ENCODE data around the gene ANKRD44. TPM values are rescaled to one million over a fixed set of nuclear protein-coding genes. Genes with fewer than 3 reads are reported as not detected.

The ANKRD44 gene
- polyA plus RNA-seq, 1 experiment: 14.7 TPM

DNA sequence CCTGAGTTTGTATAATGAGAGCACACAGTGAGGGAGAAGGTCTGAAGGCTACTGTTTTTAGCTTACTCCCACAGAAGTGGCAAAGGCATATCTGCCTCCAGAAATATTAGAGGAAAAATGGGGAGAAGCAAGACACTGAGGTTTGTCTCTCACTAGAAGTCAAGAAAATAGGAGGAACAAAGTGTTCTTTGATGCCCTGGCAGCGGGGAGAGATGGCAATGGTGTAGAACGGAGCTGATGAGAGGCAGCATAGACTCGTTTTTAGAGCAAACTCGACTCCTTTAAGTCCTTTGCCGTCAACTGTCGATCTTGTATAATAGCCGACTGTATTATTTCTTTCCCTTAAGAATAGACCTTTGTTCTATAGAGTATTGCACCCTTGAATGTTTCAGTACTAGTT, 73.8 kb downstream of the ANKRD44 start:
- Histone ChIP-seq H3K27me3 (ENCODE audit: control insufficient read depth, insufficient read depth, low read length) (no peaks in the 10 kb centered on the region), H3K4me3 (ENCODE audit: low read depth, low read length) (no peak overlapping the region), H3K27ac (ENCODE audit: low read depth, low read length) (no peak overlapping the region), H3K9me3 (ENCODE audit: control insufficient read depth, insufficient read depth, low read length) (no peaks in the 10 kb centered on the region)
- no peak for DNase-seq (ENCODE audit: low read depth, low spot score)
- TF ChIP-seq, protein P1, sequence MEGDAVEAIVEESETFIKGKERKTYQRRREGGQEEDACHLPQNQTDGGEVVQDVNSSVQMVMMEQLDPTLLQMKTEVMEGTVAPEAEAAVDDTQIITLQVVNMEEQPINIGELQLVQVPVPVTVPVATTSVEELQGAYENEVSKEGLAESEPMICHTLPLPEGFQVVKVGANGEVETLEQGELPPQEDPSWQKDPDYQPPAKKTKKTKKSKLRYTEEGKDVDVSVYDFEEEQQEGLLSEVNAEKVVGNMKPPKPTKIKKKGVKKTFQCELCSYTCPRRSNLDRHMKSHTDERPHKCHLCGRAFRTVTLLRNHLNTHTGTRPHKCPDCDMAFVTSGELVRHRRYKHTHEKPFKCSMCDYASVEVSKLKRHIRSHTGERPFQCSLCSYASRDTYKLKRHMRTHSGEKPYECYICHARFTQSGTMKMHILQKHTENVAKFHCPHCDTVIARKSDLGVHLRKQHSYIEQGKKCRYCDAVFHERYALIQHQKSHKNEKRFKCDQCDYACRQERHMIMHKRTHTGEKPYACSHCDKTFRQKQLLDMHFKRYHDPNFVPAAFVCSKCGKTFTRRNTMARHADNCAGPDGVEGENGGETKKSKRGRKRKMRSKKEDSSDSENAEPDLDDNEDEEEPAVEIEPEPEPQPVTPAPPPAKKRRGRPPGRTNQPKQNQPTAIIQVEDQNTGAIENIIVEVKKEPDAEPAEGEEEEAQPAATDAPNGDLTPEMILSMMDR (IDR thresholded peaks at IDR 0.05; ENCODE audit: low read depth, low read length): no peak
- CTCF ChIA-PET: interaction anchor here (1.9 kb wide), 1 partner anchor 123 kb away, joined by 5 read pairs; no protein-coding TSS in a partner anchor
- POLR2A ChIA-PET: no interaction called here

DNA sequence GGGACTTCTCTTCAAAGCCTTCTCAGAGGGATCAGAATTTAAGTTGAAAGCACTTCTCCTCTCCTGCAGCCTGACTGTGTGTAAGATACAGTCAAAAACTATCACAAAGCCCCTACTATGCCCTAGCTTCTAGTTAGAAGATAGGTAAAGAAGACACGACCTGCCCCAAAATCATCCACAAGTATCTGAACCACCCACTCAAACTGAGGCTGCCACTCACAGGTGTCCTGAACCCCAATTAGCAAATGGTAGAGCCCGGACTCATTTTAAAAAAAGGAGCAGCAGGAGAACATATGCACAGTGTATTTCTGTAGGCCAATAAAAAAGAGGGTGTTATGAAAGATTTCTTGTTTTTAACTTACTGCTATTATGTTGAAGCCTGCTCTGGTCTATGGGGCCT, 74.4 kb downstream of the ANKRD44 start:
- ChIA-PET POLR2A (no interaction called here), CTCF (no interaction called here)
- Histone ChIP-seq H3K27ac (ENCODE audit: low read depth, low read length) (no peak overlapping the region), H3K9me3 (ENCODE audit: control insufficient read depth, insufficient read depth, low read length) (no peaks in the 10 kb centered on the region), H3K27me3 (ENCODE audit: control insufficient read depth, insufficient read depth, low read length) (no peaks in the 10 kb centered on the region), H3K4me3 (ENCODE audit: low read depth, low read length) (no peak overlapping the region)
- DNase-seq (ENCODE audit: low read depth, low spot score): no peak
- TF ChIP-seq, protein P1 (IDR thresholded peaks at IDR 0.05; ENCODE audit: low read depth, low read length): no peak

DNA sequence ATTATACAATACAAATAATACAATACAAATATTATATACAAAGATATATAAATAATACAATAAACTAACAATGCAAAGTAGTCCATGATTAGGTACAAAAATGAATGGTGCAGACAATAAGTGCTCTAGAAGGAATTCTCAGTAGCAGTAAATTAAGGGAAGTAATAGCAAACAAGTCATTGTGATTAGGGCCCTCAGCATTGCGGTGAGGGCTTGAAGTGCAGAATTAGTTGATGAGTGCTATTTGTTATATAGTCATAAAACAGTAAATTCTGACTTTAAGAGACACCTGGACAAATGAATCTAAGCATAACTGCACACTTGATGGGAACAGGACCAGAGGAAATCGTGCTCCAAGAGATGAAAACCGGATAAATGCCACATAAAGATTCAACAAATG, 74.9 kb downstream of the ANKRD44 start:
- TF ChIP-seq, protein P1 (IDR thresholded peaks at IDR 0.05; ENCODE audit: low read depth, low read length): no peak
- Histone ChIP-seq H3K4me3 (ENCODE audit: low read depth, low read length) (no peak overlapping the region), H3K27ac (ENCODE audit: low read depth, low read length) (no peak overlapping the region), H3K27me3 (ENCODE audit: control insufficient read depth, insufficient read depth, low read length) (no peaks in the 10 kb centered on the region), H3K9me3 (ENCODE audit: control insufficient read depth, insufficient read depth, low read length) (no peaks in the 10 kb centered on the region)
- ChIA-PET POLR2A (no interaction called here), CTCF (no interaction called here)
- no peak for DNase-seq (ENCODE audit: low read depth, low spot score)

DNA sequence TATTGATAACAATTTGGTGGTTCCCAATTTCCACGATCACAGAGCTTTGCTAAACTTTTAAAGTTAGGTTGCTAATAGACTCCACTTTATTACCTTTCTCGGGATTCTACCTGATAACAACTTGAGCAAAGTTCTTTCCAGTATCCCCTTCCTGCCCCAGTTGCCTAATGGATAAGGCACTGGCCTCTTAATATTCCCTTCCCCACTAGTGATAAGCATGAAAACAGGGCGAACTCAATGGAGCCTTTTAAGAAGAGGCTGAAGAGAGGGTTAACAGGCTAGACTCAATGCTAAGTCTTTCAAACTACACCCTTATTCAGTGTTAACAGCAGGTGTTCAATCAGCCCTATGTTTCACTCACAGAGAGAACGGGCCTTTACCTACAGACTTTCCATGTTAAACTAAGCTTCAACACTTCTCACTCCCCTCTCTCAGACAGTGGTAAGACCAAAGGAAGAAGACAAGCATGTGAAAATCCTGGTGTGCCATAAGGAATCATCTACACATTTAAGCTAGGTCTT, 75.8 kb downstream of the ANKRD44 start:
- ChIA-PET CTCF (no interaction called here), POLR2A (no interaction called here)
- Histone ChIP-seq H3K4me3 (ENCODE audit: low read depth, low read length) (no peak overlapping the region), H3K27ac (ENCODE audit: low read depth, low read length) (no peak overlapping the region), H3K27me3 (ENCODE audit: control insufficient read depth, insufficient read depth, low read length) (no peaks in the 10 kb centered on the region), H3K9me3 (ENCODE audit: control insufficient read depth, insufficient read depth, low read length) (no peaks in the 10 kb centered on the region)
- TF ChIP-seq, protein P1 (IDR thresholded peaks at IDR 0.05; ENCODE audit: low read depth, low read length): no peak
- DNase-seq (ENCODE audit: low read depth, low spot score): no peak

DNA sequence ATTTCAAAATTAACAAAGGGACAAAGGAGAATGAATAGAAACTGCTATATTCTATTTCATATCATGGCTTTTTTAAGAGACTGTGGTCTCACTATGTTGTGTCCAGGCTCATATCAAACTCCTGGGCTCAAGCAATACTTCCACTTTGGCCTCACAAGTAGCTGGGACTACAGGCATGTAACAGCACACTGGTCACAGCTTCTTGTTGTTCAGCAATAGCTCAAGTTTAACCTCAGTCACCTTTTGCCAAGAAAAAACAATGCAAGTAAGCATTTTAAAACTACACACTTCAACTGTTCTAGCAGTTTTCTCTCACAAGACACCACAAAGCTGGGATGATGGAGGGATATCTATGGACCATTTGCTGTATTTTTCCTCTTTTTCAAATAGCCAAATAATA, 77.1 kb downstream of the ANKRD44 start:
- CTCF ChIA-PET: no interaction called here
- Histone ChIP-seq H3K27ac (ENCODE audit: low read depth, low read length) (no peak overlapping the region), H3K4me3 (ENCODE audit: low read depth, low read length) (no peak overlapping the region), H3K9me3 (ENCODE audit: control insufficient read depth, insufficient read depth, low read length) (no peaks in the 10 kb centered on the region), H3K27me3 (ENCODE audit: control insufficient read depth, insufficient read depth, low read length) (no peaks in the 10 kb centered on the region)
- POLR2A ChIA-PET: no interaction called here
- no peak for DNase-seq (ENCODE audit: low read depth, low spot score)
- TF ChIP-seq, protein P1 (IDR thresholded peaks at IDR 0.05; ENCODE audit: low read depth, low read length): no peak

Data from AG04450 (cell line).